Smooth muscle cell of the brain vasculature (primary cell): ENCODE data around the gene BMPR1B.
"Not testable (repeated sequence)": the region's sequence is repeated elsewhere in the genome, so short reads cannot be mapped to it uniquely, and the experiment has no call there.

ENCODE experiments used
- DNase-seq: peaks from one replicate; pipeline ENCODE4 v3.0.0-alpha.2; 2012; ENCODE audit warnings: low read depth, low spot score

The BMPR1B gene

DNA sequence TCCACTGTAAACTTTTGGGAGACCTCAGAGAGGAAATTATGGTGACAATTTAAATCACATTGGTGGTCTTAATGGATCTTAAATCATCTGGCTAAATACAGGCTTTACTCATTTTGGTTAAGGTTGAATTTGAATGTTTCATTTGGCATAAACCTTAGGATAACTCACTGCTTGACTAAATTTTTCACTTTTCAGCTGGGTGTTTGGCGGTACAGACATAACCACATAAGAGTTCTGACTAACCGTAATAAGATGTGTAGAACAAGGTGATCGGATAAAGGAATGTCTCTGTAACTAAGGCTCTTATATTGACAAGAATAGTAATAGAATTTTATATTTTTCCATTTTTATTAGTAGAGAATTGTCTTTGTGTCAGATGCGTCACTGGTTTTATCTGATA, 281.0 kb downstream of the BMPR1B start:
- DNase-seq, result no peak

DNA sequence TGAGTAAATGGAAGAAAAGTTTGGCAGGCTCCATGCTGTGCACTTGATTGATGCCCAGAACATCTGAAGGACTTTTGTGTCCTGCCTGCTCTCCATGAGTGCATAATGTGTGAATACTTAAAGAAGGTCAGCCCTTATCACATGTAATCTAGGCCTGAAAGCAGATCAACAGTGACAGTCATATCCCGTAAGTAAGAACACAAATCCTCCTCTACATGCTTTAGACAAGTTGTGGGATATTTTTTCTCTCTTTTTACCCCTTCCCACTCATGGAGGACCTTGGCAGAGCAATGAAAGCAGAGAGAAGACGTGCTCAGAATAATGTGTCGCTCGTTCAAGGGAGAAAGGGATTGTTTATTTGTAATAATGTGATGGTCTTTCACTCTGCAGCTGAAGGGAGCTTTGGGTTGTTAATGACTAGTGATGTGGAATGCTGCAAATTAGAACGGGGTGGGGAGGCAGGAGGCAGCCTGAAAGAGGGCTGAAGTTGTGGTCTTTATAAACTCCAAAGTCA, 286.6 kb downstream of the BMPR1B start:
- DNase-seq, result no peak

- no peak for DNase-seq
These were observed 287.7 kb downstream of the BMPR1B start for GRCh38 chr4:95045429-95045828.

DNA sequence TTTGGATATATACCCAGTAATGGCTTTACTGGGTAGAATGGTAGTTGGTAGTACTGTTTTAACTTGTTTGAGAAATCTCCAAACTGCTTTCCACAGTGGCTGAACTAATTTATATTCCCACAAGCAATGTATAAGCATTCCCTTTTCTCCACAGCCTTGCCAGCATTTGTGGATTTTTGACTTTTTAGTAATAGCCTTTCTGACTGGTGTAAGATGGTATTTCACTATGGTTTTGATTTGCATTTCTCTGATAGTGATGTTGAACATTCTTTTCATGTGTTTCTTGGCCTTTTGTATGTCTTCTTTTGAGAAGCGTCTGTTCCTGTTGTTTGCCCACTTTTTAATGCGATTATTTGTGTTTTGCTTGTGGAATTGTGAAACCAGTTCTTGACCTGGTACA, 290.5 kb downstream of the BMPR1B start:
- DNase-seq, result no peak

DNA sequence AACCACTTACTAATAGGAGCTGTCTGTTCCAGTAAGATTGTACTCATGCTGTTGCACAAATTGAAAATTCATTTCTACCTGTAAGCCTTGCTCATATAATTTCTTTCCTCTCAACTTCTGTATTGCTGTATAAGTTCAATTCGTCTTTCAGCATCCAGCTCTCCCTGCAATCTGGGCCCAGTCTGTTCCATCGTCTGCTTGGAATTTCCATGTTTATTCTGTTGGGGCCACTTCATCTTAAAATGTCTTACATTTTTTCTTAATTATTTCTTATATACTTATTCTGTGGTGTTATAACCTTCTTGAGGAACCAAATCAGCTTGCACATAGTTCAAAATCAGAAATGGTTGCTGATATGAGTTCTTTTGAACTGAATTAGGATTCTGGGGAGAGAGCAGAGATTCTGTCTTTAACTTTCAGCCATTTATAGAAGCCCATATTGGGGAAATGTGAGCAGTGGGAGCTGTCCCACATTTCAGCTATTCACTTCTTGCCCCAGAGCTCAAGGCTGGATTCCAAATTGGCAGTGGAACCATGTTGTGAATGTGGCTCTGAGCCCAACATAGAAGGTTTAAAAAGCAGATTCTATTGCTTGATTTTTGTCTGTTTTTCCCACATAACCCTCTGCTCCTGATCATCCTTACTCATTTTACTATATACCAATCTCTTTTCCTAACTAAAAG, 291.9 kb downstream of the BMPR1B start:
- DNase-seq, result no peak

DNA sequence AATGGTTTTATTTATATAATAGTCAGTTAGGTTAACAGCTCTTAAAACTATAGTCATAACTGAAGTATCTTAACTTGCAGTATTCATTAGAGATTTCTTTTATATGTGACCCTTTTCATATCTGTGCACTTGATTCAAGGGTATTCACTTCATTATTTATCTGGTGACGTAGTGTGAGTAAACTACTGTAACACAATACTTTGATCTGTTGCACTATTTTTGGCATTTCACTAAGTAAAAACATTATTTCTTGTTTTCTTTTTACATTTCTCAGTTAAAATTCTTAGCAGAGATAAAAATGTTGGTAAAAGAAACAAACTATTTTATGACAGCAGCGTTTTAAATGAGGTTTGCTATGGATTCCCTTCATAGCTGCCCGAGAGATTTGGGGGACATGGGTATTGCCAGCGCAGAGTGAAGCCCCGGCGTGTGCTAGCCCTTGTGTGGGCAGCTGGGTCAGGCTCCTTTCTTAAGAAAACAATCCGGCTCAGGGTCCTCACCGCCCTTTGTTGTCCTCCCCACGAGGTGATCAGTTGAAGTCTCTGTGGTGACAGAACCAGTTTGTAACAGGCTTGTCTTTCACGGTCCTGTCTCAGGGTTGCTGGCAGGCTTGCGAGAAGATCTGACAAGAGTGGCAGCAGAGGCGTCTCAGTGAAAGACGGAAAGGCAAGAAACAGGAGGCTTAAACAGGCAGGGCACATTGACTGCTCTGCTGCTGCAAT, 293.4 kb downstream of the BMPR1B start:
- no peak for DNase-seq

DNA sequence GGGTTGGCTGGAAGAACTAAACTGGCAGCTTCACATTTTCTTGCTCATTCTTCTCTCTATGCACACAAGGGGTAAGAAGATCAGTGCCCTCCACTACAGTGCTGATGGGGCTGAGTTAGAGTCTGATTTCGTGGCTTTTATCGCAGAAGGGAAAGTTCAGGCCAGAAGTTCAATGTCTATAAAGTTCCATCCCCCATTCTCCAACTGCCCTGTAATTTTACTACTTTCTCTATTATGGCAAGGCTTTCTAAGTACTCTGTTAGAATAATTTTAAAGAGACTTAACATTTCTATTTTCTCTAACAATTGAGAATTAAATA, 293.9 kb downstream of the BMPR1B start:
- no peak for DNase-seq

DNA sequence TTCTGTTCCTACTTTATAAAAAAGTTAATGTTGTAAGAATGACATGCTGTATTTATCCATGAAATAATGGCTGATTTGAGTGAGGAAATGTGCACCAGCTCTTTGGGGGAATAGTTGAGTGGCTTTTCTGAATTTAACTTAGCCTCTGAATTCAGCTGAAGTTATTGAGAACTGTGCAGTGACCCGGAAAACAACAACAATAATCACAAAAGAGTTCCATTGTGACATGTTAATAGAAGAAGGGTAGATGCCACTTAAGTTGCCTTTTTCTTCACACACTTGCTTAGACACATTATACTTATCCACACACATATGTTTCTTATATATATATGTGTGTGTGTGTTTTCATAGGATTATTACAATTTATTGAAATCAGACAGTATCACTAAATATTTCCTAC, 301.2 kb downstream of the BMPR1B start:
- DNase-seq, result no peak

DNA sequence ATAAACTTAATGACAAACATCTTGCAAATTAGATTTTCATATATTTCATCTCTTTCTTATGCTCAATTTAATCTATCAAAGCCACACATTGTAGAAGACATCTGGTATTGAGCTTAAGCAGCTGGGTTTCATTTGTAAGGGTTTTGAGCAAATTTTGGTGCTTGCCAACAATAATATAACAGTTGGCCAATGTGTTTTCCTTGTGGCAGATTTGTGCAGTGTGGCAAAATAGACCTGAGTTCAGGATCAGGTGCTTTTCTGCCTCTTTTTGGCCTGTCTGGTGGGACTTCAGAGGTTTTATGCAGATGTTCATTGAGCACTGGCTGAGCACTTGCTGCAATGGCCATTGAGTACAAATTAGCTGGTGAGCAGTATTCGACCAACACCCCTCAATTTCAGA, 301.9 kb downstream of the BMPR1B start:
- DNase-seq, result peak; percentile 57

DNA sequence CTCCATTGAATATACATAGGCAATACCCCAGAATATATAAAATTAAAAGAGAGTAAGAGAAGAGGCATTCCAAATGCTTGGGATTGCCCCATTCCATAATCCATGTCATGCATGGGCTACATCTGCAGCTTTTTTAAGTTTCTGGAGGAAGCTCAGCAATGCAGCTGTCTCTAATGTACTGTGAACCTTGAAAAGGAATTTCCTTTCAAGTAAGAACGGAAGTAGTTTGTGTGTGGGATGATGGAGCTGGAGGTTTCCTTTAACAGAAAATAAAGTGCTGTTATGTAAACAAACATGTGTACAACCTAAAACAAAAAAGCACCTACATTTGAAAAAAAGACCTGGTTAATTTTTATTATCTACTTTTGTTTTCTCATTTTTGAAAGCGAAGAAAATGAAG, 303.5 kb downstream of the BMPR1B start:
- DNase-seq, result no peak

GRCh38 chr4:95061801-95062200, 304.0 kb downstream of the BMPR1B start:
- not testable (repeated sequence) for DNase-seq

DNA sequence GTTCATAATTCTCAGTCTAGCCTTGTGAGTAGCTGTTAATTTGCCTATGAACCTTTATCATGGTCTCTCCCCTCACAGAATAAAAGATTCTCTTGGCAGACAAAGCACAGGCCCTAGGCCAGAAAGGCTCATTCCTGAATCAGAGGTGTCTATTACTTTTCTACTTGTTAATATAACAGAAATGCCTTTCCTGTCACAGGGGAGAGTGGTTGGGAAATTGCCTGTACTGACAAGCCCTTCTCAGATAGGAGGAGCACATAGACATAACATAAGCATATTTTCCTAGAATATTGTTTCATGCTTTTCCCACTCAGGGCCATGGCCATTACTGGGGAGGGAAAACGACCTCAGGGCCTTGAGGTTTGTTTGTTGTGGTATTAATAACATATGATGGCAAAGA, 308.3 kb downstream of the BMPR1B start:
- DNase-seq, result no peak

GRCh38 chr4:95068401-95068800, 310.6 kb downstream of the BMPR1B start:
- no peak for DNase-seq

DNA sequence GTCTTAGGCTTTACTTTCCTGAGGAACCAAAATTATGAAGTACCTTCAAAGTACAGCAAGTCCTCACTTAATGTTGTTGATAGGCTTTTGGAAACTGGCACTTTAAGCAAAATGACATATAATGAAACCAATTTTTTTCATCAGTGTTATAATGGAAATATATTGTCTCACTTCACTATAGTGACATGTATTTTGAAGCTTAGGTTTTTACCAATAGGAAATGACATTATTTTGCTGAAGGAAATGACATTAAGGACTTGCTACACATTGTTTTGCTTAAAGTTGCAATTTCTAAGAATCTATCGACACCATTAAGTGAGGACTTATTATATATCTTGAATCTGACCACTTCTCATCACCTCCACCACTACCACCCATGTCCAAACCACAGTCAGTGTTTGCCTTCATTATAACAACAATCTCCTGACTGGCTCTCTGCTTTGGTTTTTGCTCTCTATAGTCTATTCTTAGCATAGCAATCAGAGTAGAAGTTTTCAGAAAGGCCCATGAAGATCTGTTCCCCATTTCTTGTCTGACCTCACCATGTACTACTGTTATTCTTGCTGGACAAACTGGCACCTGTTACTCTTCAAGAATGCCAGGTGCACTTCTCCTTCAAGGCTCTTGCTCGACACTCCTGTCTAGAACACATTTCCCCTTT, 311.2 kb downstream of the BMPR1B start:
- DNase-seq, result no peak

- DNase-seq, result no peak
These were observed 314.1 kb downstream of the BMPR1B start for GRCh38 chr4:95071851-95072250.

DNA sequence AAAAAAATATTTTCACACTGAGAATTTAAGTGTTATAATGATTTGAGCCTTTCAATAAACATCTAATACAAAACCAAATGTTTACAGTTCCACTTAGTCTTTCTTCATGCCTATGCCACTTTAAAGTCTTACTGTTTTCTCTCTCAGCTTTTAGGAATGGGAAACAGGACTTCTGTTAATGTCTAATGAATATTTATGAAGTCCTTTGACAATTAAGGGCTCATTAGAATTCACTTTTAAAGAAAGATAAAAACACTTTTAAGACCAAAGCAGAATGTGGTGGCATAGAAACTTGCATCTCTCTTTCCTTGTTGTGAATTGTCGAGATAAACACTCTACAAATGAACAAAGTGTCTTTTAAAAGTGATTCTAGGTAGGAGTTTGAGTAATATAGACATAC, 315.9 kb downstream of the BMPR1B start:
- DNase-seq, result no peak

- no peak for DNase-seq
These were observed 320.1 kb downstream of the BMPR1B start for GRCh38 chr4:95077864-95078263.

- no peak for DNase-seq
These were observed 323.2 kb downstream of the BMPR1B start for GRCh38 chr4:95080969-95081368.

DNA sequence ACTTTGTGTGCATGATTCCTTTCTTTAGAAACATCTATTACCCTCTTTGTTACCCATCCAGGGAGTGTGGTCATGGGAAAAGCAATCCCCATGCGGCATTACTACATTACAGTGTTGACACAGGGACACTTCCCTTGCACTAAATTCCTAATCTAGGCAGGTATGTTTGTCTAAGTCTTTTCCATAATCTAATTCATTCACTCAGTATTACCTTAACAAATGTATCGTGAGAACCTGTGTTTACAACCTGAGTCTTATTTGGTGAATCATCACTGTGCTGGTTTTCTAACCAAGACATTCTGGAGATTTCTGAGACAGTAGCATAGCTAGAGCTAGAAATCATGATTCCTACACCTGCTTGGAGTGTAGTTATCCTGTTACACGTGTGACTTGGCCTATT, 326.8 kb downstream of the BMPR1B start:
- DNase-seq, result no peak

GRCh38 chr4:95085124-95085833, 327.5 kb downstream of the BMPR1B start:
- DNase-seq, result no peak

- DNase-seq, result no peak
These were observed 328.8 kb downstream of the BMPR1B start for GRCh38 chr4:95086551-95086950.
